GM12875 (cell line): ENCODE measurements around the gene IFNLR1.

Source experiments
- H3K4me3 ChIP-seq: one replicate; pipeline ENCODE4 v1.5.1; 2011; ENCODE audit warnings: low read depth, low read length, control low read depth
- TF ChIP-seq, protein P1 (sequence below): IDR thresholded peaks from 2 replicates; pipeline ENCODE4 v1.5.1; 2011; ENCODE audit warnings: low read depth, mild to moderate bottlenecking, control low read depth, inconsistent platforms, low read length, moderate library complexity, borderline replicate concordance; ENCODE audit not compliant: insufficient read depth

IFNLR1 gene

GRCh38 chr1:24224761-24225160 lies 37.7 kb upstream of the IFNLR1 start:
- TF ChIP-seq, protein P1, sequence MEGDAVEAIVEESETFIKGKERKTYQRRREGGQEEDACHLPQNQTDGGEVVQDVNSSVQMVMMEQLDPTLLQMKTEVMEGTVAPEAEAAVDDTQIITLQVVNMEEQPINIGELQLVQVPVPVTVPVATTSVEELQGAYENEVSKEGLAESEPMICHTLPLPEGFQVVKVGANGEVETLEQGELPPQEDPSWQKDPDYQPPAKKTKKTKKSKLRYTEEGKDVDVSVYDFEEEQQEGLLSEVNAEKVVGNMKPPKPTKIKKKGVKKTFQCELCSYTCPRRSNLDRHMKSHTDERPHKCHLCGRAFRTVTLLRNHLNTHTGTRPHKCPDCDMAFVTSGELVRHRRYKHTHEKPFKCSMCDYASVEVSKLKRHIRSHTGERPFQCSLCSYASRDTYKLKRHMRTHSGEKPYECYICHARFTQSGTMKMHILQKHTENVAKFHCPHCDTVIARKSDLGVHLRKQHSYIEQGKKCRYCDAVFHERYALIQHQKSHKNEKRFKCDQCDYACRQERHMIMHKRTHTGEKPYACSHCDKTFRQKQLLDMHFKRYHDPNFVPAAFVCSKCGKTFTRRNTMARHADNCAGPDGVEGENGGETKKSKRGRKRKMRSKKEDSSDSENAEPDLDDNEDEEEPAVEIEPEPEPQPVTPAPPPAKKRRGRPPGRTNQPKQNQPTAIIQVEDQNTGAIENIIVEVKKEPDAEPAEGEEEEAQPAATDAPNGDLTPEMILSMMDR = no peak
- no peak overlapping the region for H3K4me3 ChIP-seq

DNA sequence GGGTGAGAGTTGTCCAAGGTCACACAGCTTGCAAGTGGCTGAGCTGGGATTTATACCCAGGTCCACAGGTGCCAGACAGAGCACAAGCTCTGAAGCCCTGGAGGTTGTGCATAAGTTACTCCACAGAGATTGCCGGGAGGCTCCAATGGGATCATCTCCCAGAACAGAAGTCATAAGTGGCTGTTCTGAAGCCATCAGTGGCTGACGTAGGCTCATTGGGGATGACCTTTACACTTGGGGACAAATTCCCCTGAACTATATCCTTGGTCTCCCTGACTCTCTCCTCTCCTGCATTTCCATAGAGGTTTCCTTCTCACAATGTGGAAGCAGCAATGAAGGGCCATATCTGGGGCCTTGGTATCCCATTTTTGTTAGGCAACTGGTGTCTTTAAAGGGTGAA lies 37.0 kb upstream of the IFNLR1 start:
- H3K4me3 ChIP-seq = no peak overlapping the region
- TF ChIP-seq, protein P1 = no peak

- H3K4me3 ChIP-seq = no peak overlapping the region
- TF ChIP-seq, protein P1 = no peak
Observed at GRCh38 chr1:24222793-24223192, 35.7 kb upstream of the IFNLR1 start.

DNA sequence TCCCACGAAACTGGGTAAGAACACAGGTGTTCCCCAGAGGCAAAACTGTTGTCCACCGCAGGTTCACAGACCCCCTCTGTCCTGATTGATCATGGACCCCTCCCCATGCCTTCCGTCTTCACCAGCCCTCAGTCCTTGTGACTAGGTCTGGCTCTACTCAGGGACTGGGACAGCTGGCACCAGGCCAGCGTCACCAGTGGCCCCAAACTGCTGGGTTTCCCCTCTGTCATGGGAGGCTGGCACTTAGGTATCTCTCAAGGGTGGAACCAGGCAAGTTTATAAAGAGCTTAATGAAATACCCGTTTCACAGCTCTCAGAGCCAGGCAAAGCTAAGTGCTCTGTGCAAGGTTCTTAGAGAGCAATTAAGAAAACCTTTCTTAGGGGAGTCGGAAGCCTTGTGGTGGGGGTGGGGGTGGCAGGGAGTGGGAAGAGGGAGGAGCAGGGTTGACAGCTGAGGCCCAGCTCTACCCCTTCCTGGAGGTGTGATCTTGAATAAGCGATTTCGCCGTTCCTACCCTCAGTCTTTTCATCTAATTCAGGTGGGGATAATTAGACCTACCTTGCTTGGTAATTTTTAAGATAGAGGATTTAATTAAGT lies 35.0 kb upstream of the IFNLR1 start:
- no peak overlapping the region for H3K4me3 ChIP-seq
- TF ChIP-seq, protein P1 = no peak

- H3K4me3 ChIP-seq = no peak overlapping the region
- TF ChIP-seq, protein P1 = no peak
Observed at GRCh38 chr1:24221246-24221645, 34.2 kb upstream of the IFNLR1 start.

DNA sequence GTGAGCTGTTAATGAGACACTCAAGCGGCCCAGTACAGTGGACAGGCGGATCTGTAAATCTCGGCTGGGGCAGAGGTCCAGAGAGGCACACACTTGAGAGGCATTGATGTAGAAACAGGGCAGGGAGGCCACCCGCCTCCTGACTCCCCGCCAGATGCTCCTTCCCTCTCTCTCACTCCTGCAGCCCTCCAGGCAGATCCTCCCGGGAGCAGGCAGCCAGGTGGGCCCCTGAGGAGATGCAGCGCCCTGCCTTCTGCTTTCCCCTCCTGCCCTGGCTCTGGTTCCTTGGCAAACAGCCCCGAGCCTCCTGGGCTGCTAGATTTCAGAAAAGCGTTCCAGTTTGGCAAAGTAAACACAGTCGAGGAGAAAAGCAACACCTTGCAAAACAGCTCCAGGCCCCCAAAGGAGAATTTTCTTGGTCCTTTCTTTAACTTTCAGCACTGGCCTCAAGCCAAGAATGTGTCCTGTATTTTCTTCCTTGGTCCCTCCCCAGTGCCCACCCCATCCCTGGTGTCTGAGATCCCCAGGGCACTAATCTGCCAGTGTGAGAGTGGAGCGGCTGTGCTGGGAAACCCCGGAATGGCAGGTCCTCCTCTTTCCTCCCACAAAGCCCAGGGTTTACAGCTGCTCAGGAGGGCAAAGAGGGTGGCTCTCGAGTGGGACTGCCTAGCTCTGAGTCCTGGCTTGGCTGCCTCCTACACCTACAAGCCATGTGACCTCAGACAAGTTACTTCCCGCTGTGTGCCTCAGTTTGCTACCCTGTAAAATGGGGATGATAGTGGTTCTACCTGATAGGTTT lies 29.4 kb upstream of the IFNLR1 start:
- TF ChIP-seq, protein P1 = no peak
- H3K4me3 ChIP-seq = no peak overlapping the region
